WTC11 (cell line): ENCODE data around the gene TERC.
"Not testable (repeated sequence)": the region's sequence is repeated elsewhere in the genome, so short reads cannot be mapped to it uniquely, and the experiment has no call there.

Source experiments
- ATF1 ChIP-seq: sonication (generic); formaldehyde crosslinking; IDR thresholded peaks from 2 replicates; pipeline ENCODE4 v1.8.1; 2023; ENCODE audit warnings: mild to moderate bottlenecking, moderate library complexity, missing genetic modification reagents
- ATF2 ChIP-seq: sonication (generic); formaldehyde crosslinking; IDR thresholded peaks from 2 replicates; pipeline ENCODE4 v1.8.1; 2022; ENCODE audit warnings: low read depth, missing genetic modification reagents, borderline replicate concordance
- CBFB ChIP-seq: sonication (generic); formaldehyde crosslinking; IDR thresholded peaks from 2 replicates; pipeline ENCODE4 v1.8.1; 2022; ENCODE audit warnings: mild to moderate bottlenecking, low read depth, missing genetic modification reagents
- CREB1 ChIP-seq: sonication (generic); formaldehyde crosslinking; IDR thresholded peaks from 2 replicates; pipeline ENCODE4 v1.8.0; 2023; ENCODE audit warnings: mild to moderate bottlenecking, missing genetic modification reagents
- CREM ChIP-seq: sonication (generic); formaldehyde crosslinking; IDR thresholded peaks from 2 replicates; pipeline ENCODE4 v1.8.1; 2022; ENCODE audit warnings: mild to moderate bottlenecking, missing genetic modification reagents, moderate library complexity
- FOXJ3 ChIP-seq: sonication (generic); formaldehyde crosslinking; IDR thresholded peaks from 2 replicates; pipeline ENCODE4 v1.9.0; 2021; ENCODE audit warnings: missing genetic modification reagents, mild to moderate bottlenecking, borderline replicate concordance
- JUN ChIP-seq: sonication (generic); formaldehyde crosslinking; IDR thresholded peaks from 2 replicates; pipeline ENCODE4 v1.8.0; 2023; ENCODE audit warnings: mild to moderate bottlenecking, missing genetic modification reagents
- MAX ChIP-seq: sonication (generic); formaldehyde crosslinking; IDR thresholded peaks from 2 replicates; pipeline ENCODE4 v1.8.0; 2022; ENCODE audit warnings: mild to moderate bottlenecking, missing genetic modification reagents
- ZBTB43 ChIP-seq: sonication (generic); formaldehyde crosslinking; IDR thresholded peaks from 2 replicates; pipeline ENCODE4 v1.8.1; 2023; ENCODE audit warnings: mild to moderate bottlenecking, missing genetic modification reagents
- ZNF138 ChIP-seq: sonication (generic); formaldehyde crosslinking; conservative IDR thresholded peaks from 2 replicates; pipeline ENCODE4 v1.8.1; 2022; ENCODE audit warnings: mild to moderate bottlenecking, moderate library complexity, missing genetic modification reagents
- ZNF396 ChIP-seq: fragments of 250-450 bp; sonication (Bioruptor Pico); IDR thresholded peaks from 2 replicates; pipeline ENCODE4 v1.8.0; 2021; ENCODE audit warnings: mild to moderate bottlenecking, moderate library complexity, borderline replicate concordance
- TF ChIP-seq, protein P1 (sequence below): sonication (generic); formaldehyde crosslinking; IDR thresholded peaks from 2 replicates; pipeline ENCODE4 v1.8.1; 2023; ENCODE audit warnings: mild to moderate bottlenecking, missing genetic modification reagents
- TF ChIP-seq, protein P2 (sequence below): fragments of 200-600 bp; IDR thresholded peaks from 2 replicates; pipeline ENCODE4 v1.8.0; 2022; ENCODE audit warnings: antibody characterized with exemption

DNA sequence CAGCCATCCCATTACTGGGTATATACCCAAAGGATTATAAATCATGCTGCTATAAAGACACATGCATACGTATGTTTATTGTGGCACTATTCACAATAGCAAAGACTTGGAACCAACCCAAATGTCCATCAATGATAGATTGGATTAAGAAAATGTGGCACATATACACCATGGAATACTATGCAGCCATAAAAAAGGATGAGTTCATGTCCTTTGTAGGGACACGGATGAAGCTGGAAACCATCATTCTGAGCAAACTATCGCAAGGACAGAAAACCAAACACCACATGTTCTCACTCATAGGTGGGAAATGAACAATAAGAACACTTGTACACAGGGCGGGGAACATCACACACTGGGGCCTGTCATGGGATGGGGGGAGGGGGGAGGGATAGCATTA lies 46.4 kb downstream of the TERC start:
- not testable (repeated sequence) for TF ChIP-seq ATF1 (CRISPR knock-in tag); CREM; FOXJ3 (CRISPR knock-in tag); CREB1; ZBTB43 (CRISPR knock-in tag); ATF2 (CRISPR knock-in tag); JUN (CRISPR knock-in tag); ZNF138 (CRISPR knock-in tag); MAX; ZNF396 (CRISPR knock-in tag); CBFB (CRISPR knock-in tag)
- TF ChIP-seq, protein P1, sequence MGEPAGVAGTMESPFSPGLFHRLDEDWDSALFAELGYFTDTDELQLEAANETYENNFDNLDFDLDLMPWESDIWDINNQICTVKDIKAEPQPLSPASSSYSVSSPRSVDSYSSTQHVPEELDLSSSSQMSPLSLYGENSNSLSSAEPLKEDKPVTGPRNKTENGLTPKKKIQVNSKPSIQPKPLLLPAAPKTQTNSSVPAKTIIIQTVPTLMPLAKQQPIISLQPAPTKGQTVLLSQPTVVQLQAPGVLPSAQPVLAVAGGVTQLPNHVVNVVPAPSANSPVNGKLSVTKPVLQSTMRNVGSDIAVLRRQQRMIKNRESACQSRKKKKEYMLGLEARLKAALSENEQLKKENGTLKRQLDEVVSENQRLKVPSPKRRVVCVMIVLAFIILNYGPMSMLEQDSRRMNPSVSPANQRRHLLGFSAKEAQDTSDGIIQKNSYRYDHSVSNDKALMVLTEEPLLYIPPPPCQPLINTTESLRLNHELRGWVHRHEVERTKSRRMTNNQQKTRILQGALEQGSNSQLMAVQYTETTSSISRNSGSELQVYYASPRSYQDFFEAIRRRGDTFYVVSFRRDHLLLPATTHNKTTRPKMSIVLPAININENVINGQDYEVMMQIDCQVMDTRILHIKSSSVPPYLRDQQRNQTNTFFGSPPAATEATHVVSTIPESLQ (CRISPR knock-in tag) = not testable (repeated sequence)
- TF ChIP-seq, protein P2, sequence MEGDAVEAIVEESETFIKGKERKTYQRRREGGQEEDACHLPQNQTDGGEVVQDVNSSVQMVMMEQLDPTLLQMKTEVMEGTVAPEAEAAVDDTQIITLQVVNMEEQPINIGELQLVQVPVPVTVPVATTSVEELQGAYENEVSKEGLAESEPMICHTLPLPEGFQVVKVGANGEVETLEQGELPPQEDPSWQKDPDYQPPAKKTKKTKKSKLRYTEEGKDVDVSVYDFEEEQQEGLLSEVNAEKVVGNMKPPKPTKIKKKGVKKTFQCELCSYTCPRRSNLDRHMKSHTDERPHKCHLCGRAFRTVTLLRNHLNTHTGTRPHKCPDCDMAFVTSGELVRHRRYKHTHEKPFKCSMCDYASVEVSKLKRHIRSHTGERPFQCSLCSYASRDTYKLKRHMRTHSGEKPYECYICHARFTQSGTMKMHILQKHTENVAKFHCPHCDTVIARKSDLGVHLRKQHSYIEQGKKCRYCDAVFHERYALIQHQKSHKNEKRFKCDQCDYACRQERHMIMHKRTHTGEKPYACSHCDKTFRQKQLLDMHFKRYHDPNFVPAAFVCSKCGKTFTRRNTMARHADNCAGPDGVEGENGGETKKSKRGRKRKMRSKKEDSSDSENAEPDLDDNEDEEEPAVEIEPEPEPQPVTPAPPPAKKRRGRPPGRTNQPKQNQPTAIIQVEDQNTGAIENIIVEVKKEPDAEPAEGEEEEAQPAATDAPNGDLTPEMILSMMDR = not testable (repeated sequence)
